ENCODE measurements around the gene GPC2.

Gene GPC2

DNA sequence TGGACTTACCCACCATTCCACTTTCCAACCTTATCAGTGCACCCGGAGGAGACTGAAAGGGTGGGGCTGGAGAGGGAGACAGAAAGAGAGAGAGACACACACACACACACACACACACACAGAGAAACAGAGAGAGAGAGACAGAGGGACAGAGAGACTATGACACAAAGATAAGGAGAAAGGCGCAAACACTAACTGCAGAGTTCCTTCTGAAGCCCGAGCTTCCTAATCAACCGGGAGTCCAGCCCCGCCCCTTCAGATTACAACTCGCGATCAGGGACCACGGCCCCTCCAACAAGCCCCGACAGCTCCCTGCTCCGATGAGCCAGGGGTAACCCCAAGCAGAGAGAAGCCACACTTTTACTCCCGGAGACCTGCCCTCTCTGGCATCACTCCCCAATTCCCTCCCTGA is 9.3 kb downstream of the GPC2 start:
- no peak for DNase-seq

DNA sequence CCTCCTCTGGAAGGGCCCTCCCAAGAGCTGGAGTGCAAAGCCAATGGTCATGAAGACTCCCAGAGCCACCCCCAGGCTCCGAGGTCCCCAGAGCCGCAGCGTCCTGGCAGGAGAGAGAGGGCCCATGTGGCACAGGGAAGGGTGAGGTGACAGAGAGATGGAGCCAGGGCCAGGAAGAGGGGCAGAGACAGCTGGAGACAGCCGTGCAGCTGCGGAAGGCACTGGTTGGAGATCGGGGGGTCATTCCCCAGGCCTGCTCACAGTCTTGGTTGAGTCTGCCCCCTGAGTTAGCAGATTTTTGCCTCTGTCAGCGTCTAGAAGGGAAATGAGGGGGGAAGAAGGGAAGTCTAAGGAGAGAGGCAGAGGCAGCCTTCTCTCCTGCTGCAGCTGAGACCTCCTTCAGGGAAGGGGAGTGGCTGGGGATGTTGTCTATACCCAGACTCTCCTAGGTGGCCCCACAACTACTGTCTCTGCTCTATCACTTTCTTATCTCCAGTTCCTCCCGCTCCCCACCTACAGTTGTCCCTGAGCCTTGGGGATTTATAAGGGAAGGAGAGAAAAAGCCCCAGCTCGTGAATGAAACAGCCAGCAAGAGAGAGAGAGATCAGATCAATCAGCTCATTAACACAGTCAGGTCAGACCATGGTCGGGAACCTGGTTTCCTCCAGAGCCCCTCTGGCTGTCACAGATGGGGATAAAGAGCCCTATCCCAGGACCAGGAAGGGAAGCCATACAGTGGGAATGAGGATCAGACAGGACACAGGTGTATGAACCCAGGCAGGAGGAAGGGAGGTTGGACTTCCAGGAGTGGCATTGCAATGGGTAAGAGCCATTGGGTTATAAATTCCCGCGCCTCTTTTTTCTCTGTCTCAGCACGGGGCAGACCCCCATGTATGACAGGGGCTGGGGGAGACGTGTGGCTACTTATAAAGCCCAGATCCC is 9.9 kb downstream of the GPC2 start:
- DNase-seq = no peak

DNA sequence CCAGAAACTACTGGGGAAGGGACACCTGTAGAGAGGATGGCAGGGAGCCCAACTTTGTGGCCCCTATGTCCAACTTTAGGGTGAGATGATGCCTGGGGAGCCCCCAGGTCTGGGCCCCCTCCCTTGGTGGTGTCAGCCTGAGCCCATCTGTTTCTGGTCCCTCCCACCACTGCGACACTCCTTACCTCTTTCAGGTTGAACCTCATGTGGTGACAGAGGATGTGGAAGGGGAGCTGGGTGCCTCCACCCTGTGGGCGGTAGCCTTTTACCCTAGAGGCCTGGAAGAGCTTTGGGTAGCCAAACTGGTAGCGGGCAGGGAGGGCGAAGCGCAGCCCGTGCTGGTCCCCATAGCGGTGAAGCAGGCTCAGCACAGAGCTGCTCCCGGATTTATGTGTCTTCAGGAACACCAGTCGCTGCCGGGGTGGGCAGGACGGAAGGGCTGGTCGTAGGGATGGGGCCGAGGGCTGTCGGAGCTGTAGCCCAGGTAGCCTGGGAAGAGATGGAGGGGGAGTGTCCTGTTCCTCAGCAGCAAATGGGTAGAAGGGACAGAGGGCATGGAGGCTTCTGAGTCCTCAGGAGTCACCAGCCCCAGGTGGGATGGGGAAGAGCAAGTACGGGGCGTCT is 10.8 kb downstream of the GPC2 start:
- no peak for DNase-seq

DNA sequence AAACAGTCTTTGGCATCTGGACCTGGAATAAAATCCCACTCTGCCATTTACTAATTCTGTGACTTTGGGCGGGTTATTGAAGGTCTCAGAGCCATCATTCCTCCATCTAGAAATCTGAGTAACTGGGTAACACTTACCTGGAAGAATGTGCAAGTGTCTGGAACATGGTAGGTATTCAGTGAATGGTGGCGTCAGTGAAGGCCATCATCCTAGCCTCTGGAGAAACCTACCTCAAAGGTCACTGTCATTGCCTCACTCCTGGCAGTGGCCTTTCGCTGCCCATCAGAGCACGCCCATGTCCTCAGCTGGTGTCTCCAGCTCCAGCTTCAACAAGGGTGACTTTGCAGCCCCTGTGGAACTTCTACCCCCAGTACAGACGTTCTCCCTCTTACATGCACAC is 13.3 kb downstream of the GPC2 start:
- no peak for DNase-seq

DNA sequence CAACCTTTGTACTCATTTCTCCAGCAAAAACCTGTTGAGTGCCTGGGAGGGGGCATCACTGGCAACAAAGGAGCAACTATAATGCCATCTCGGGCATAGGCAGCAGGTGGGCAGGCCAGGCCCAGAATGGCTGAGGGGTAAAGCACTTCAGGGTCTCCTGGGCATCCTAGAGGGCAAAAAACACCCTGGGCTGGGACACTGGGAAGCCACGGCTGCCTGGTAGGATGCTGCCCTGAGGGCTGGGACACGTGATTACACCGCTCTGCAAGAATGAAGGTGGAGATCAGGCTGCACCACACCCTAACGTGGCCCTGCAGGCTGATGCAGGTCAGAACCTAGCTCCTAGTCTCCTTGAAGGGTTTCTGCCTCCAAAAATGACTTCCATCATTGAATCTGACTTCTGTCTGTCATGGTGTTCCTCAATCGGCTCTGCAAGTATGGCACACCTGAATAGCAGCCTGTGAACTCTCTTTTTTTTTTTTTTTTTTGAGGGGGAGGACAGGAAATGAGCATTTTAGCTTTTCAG is 14.1 kb downstream of the GPC2 start:
- DNase-seq = no peak

DNA sequence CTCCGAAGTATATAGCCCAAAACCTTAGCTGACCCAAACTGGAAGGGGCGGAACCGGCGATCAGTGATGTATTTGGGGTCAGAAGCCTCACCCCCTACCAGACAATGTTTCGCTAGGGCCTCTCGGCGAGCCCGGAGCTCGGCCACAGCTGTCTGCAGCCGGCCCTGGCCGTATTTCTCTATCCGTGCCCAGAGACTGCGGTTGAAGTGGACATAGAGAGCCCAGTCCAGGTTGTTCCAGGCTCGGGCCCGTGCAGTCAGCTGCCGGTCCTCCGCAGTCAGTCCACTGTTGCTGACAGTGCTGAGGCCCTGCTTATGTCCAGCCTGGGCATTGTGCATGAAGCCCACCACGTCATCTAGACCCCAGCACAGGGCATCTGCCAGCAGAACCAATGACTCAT is 17.1 kb downstream of the GPC2 start:
- no peak for DNase-seq

DNA sequence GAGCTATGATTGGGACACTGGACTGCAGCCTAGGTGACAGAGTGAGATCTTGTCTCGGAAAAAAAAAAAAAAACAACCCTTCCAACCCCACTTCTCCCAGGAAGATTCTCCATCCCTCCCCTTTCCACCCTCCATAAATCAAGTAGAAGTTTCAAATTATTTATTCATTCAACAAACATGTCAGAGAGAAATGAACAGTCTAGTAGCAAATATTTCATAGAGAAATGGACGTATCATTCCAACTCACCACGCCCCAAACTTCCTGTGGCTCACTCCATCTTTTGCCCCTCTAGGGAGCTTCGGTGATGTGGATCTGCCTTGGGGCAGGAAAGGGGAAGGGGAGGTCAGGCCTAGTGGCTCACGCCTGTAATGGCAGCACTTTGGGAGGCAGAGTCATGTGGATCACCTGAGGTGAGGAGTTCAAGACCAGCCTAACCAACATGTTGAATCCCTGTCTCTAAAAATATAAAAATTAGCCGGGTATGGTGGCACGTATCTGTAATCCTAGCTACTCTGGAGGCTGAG is 18.0 kb downstream of the GPC2 start:
- no peak for DNase-seq

DNA sequence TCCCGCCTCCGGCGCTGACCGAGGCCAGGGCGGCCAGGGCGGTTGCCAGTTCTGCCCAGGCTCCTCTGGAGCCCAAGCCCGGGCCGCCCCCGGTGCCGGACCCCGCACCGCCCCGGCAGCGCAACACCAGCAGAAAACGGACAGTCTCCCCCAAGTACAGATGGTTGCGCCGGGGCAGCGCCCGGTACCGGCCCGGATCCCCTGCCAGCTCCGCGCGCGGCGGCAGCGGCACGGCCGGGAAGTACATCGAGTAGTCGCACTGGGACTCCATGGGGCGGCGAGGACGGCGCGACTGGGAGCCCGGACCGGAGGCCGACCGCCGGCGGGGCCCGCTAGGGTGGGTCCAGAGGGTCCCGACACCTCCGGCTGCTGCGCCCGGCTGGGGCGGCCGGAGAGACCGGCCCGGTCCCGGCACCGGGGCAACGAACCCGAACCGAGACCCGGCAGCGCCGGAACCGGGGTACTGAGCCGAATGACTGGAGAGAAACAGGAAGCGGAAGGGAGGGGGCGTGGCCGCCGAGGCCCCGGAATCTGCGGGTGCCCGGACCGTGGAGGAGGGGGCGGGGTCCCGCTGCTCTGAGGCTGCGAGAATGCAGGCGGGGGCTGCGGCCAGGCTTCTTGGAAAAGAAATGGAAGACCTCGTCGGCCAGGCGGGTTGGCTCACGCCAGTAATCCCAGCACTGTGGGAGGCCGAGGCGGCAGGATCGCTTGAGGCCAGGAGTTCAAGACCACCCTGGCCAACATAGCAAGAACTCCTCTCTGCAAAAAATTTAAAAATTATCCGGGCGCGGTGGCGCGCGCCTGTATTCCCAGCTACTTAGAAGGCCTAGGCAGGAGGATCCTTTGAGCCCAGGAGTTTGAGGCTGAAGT is 18.7 kb downstream of the GPC2 start, which contains the start of gene TRAPPC14:
TRAPPC14 (minus strand) TSS at position 495 of the 870 bp plus-strand sequence; CDS start at position 271, 224 bp downstream.
- peak; percentile 23 for DNase-seq

DNA sequence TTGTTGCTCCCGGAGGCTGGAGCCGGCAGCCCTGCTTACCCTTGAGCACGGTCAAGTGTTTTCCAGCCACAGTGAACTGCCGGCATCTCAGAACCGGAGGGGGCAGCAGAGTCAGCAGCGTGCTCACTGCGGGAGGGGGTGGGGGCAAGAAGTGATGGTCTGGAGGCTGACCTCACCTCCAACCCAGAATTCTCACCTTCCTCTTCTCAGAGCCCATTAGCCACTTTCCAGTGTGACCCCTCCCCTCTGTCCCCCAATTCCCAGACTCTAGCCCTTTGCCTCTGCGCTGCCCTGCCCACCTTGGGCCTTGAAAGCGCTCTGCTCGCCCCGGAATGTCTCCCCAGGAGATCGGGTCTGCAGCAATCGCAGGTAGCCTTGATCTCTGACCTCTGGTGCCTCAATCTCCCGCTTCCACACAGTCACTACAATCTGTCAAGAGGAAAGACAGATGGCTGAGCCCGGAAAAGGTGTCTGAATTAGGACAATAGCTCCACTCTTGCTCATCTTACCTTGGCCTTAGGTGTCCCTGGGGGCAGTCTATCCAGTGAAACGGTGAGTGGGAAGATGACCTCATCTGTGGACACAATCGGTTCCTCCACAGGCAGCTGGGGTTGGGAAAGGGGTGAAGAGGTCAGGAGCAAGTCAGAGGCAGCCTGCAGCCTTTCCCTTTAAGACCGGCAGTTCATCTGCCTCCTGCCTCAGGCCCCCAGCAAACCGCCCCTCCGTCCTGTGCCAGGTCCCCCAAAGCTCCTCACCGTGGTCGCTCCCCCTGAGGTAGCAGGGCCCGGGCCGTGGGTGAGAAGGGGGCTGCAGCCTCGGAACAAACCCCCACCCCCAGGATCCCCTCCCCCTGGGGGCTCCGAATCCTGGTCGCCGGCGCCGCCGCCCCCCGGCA is 19.6 kb downstream of the GPC2 start:
- no peak for DNase-seq

DNA sequence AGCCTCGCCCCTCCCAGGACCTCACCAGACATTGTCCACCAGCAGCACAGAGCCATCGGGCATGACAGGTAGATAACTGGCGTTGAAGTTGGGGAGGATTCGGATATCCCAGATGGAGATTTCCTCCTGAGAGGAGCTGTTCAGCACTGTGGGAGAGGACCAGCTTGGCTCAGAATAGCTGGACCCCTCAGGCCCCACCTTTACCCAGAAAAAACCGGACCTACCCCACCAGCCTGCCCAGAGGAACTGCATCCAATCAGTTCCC is 20.2 kb downstream of the GPC2 start:
- no peak for DNase-seq

DNA sequence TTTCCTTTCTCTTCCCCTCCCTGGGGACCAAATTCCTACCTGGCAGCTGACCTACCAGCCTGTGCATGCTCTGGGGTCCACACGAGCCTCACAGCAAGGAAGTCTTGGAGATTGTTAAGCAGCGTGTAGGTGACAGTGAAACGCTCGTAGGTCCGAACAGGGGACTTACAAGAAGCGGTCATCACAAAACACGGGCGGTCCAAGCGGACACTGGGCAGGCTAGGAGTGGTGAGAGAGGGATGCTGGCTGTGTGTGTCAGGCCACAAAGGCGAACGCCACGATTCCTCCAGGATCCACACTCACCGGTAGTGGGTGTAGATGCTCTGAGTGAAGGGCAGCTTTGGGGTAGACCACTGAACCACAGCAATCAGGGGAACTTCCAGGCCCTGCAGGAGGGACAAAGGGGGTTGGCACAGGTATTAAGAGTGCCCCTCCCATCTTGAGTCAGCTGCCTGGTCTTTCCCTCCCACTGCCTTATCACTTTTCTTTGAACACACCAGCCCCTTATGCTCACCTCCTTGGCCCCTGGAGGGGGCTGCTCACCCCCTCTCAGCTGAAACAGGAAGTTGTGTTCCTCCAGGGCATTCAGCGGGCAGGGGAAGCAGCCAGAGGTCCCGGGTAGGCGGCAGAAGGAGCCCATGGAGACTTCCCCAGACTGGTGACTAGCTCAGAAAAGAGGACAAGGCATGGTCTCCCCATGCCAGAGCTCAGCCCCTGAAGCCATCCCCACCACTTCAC is 20.7 kb downstream of the GPC2 start:
- no peak for DNase-seq

DNA sequence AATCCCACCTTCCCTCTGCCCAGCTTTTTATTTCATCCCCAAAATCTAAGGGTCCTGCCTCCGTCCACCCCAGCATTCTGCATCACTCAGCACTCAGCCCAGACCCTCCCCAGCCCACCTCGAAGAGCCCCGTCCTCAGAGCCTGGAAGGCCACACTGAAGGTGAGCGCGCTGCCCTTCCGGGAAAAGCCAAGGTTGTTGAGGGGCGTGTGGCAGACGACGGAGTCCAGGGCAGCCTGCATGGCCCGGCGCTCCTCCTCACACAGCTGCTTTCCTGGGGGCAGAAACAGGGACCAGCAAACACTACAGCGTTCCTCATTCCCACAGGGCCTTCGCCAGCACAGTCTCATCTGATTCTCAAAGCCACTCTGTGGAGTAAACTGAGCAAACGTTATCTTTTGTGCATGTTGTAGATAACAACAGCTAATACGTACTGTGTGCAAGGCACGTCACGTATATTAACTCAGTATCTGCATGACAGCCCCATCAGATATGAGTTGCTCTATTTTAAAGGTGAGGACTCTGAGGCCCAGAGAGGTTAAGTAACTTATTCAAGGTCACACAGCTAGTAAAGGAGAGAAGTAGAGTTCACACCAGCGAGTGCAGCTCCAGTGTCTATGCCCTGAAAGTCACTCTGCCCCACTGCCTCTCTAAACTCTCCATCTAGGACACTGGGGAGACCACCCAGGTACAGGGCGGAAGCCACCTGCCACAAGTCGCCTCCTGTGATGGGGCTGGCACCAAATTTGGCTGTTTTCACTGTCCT is 21.4 kb downstream of the GPC2 start:
- no peak for DNase-seq

DNA sequence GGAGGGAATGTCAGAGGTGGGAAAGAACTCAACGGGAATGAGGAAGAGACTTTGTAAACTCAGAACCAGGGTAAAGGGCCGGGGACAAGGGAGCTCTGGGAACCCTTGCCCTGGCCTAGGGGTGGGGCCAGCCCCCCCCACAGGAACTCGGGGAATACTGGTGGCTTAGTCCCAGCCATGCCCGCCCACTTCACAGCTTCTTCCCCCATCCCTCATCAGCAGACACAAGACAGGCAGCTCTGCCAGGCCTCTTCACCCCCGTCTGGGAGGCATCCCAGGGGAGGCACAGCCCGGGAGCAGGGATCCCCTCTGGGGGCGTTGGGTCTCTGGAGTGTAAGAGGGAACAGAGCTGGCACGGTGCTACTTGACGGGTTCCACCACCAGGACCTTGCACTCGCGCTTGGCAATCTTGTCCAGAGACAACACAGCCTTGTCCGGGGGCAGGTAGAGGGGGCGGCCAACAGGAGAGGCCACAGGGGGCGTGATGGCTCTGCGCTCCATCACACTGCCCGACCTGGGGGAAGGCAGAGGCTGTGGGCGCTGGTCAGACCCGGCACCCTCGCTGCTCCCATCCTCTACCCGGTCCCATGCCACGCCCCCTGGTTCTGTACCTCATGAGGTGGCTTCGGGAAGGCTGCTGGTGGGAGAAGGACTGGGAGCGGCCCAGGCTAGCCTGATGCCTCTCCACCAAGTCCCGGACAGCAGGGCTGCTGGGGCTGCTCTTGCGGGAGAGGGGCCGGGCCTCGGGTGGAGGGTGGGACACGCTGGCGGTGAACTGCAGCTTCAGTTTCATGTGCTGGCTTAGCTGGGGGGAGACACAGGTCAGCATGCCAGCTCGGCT is 22.3 kb downstream of the GPC2 start:
- DNase-seq = no peak

DNA sequence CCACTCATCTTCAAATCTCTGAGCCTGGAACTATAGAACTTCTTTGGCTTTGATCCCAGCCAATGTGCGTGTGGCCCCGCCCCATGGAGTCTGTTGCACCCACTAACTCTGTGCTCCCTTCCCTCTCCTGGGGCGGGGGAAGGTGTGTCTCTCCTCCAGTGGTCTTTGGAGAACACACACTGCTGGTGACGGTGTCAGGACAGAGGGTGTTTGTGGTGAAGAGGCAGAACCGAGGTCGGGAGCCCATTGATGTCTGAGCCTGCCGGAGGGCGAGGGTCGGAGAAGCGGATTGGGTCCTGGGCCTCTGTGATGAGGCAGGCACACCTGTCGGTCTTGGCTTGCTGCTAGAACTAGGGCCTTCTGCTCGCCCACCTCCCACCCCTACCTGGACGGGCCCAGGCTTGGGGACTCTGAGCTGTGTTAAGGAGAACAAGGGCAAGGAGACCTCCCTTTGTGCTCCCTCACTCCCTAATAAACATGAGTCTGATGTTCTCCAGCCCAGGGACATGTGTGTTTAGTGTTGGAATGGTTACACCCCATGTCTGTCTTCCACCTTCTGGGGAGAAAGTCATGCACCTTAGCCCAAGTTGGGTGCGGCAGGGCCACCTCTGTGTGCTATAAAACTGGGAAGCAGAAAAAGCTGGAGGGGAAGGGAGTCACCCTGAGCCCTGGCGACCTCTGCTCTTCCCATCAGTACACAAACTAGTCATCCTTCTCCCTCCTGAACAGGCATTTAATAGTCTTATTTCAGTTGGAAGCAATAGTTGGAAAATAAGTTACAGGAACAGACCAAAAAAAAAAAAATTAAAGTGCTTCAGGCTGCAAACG is 23.3 kb downstream of the GPC2 start:
- no peak for DNase-seq

DNA sequence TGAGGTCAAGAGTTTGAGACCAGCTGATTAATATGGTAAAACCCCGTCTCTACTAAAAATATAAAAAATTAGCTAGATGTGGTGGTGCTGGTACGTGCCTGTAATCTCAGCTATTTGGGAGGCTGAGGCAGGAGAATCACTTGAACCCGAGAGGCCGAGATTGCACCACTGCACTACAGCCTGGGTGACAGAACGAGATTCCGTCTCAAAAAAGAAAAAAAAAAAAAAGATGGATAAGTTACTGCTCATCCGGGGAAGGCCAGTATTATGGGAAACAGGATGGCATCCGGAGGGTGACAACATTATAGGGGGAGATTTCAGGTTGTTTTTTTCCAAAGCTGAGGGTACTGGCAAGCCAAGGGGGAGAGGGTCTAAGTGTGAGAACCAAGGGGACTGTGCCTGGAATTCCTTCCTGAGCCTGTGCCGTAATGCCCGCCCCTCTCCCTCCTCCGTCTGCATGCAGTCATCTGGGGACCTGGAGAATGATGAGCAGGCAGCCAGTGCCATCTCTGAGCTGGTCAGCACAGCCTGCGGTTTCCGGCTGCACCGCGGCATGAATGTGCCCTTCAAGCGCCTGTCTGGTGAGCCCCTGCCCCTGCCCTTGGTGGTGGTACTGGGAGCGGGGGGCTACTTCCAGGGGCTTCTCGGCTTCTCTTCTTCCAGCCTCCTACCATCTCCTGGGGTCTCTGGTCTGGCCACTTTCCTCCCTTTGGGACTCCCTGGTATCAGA is 24.1 kb downstream of the GPC2 start:
- no peak for DNase-seq

DNA sequence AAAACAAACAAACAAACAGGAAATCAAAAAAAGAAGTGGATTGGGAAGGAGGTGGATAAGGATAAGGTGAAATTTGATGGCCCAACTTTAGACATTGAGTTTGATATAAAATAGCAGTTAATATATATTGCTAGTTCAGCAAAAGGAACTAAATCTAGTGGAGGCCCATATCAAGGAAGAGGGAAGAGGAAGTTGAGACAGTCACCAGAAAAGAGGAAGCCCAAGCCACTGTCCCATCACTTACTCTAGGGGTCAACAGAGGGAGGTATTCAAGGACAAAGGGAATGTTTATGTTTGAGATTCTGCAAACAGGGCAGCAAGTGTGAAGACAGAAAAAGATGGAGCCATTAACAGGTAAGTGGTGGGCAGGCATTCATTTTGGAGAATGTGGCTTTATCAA is 24.8 kb downstream of the GPC2 start:
- no peak for DNase-seq

DNA sequence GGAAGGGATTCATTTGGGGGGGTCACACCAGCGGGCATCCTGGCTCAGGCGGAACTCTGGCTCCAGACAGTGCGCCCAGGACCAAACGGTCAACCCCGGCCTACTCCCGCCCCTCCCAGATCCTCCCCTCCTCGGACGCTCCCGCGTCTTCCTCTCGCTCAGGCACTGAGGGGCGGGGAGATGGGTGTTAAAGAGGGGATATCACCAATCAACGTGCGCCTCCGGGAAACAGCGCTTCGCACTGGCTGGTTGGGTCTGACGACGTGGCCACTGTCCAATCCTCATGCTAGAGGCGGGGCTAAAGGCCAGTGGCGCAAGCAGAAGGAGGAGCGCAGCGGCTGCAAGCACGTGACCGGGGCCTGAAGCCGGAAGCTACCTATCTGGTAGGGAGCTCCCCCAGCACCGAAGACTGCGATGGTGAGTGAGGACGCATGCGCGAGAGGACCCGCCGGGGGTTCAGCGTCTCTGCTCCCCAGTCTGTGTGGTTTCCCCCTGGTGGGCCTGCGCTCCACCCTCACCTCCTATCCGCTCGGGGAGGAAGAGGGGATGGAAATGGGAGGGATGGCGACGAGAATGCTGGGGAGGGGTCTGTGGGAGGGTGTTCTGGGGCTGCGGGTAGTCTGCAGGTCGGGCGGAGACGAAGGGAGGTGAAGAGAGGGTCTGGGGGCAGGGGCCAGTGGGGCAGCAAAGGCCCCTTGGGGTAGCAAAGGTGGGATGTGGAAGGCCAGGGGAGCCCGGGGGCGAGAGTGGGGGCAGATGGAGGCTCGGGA is 28.4 kb downstream of the GPC2 start, which contains the start of gene LAMTOR4:
LAMTOR4 (plus strand) TSS at position 360 of the 770 bp plus-strand sequence; CDS start at position 415, 55 bp downstream.
- peak; percentile 97 for DNase-seq
